T47D (cell line): ENCODE measurements around the gene CDYL.
A peak's percentile ranks its signal among the peaks of the same experiment; 100 is the strongest.

Experiments used
- DNase-seq, 2 experiments: peaks; one replicate each; pipeline versions ENCODE4 v3.0.0 to v3.0.0-alpha.2; 2011 to 2012; ENCODE audit warnings: low read depth in 1 of 2, low spot score in 1 of 2
- JUND ChIP-seq: IDR thresholded peaks from 2 replicates; pipeline ENCODE4 v1.6.1; 2012; ENCODE audit warnings: low read depth
- in situ Hi-C: cut with HindIII; loops from 2 replicates; pipeline ENCODE4 v1.10.0; 2016; ENCODE audit warnings: low sequenced_read_pairs, low pct_unique_long_range_greater_than_20kb

CDYL gene

GRCh38 chr6:4950836-4951533 lies 174.8 kb downstream of the CDYL start:
- no peak for DNase-seq
- in situ Hi-C loops: no loop called here
- TF ChIP-seq JUND: no peak

GRCh38 chr6:4953440-4953839 lies 177.2 kb downstream of the CDYL start:
- in situ Hi-C loops: no loop called here
- DNase-seq: no peak
- no peak for TF ChIP-seq JUND

GRCh38 chr6:4956625-4957024 lies 180.4 kb downstream of the CDYL start:
- no peak for DNase-seq
- TF ChIP-seq JUND: no peak
- in situ Hi-C loops: no loop called here

- no peak for TF ChIP-seq JUND
- peak; percentile 32 to 46 for DNase-seq
- in situ Hi-C loops: no loop called here
Observed at GRCh38 chr6:4957521-4958231, 181.5 kb downstream of the CDYL start.

GRCh38 chr6:4958624-4959023 lies 182.4 kb downstream of the CDYL start:
- TF ChIP-seq JUND: no peak

GRCh38 chr6:4961322-4962168 lies 185.3 kb downstream of the CDYL start:
- TF ChIP-seq JUND: no peak
- in situ Hi-C loops: no loop called here
- DNase-seq: no peak

More at GRCh38 chr6:4958624-4959023, 182.4 kb downstream of the CDYL start:
- in situ Hi-C loops: no loop called here
- no peak for DNase-seq

GRCh38 chr6:4962905-4963304 lies 186.7 kb downstream of the CDYL start:
- no peak for DNase-seq
- in situ Hi-C loops: no loop called here
- no peak for TF ChIP-seq JUND

GRCh38 chr6:4964675-4965561 lies 188.7 kb downstream of the CDYL start:
- no peak for TF ChIP-seq JUND
- in situ Hi-C loops: no loop called here
- DNase-seq: no peak

GRCh38 chr6:4965562-4966389 lies 189.6 kb downstream of the CDYL start:
- TF ChIP-seq JUND: no peak
- no peak for DNase-seq
- in situ Hi-C loops: no loop called here

- in situ Hi-C loops: no loop called here
- no peak for DNase-seq
Observed at GRCh38 chr6:4967301-4968030, 191.3 kb downstream of the CDYL start.

More at GRCh38 chr6:4967301-4968030, 191.3 kb downstream of the CDYL start:
- TF ChIP-seq JUND: no peak
